ENCODE results near the gene FAM89B. TPM values are rescaled to one million over a fixed set of nuclear protein-coding genes. Genes with fewer than 3 reads are reported as not detected.

FAM89B gene
- total RNA-seq, 1 donor from 2014 or later = 62.4 TPM

GRCh38 chr11:65574109-65574810 lies 1.9 kb downstream of the FAM89B start:
- Histone ChIP-seq H3K36me3 (peaks cover 0 to 2% of the 10 kb centered on the region in 2 donors), H3K4me1 (peaks cover 80% of the 10 kb centered on the region), H3K27ac (peak overlapping the region; percentile 93), H3K27me3 (no peaks in the 10 kb centered on the region), H3K4me3 (peak overlapping the region; percentile 81 to 98), H3K9me3 (no peaks in the 10 kb centered on the region)
- TF ChIP-seq POLR2AphosphoS5 (IDR thresholded peaks at IDR 0.05; ENCODE audit: insufficient read depth in 1 of 2, low read depth in 1 of 2) (peak; percentile 65 to 84), POLR2A (IDR thresholded peaks at IDR 0.05) (no peak), CTCF (IDR thresholded peaks at IDR 0.05) (peak; percentile 76 to 92 (median 84))
- intact Hi-C loops (cut with DNase I) = loop anchor here (5.0 kb wide), 1 partner anchor 38 kb away; the partner anchor contains the start of gene MAP3K11
- no peak for DNase-seq (ENCODE audit: extremely low spot score in 2 of 2)

- DNase-seq (ENCODE audit: extremely low spot score in 2 of 2) = no peak
- TF ChIP-seq POLR2AphosphoS5 (IDR thresholded peaks at IDR 0.05; ENCODE audit: insufficient read depth in 1 of 2, low read depth in 1 of 2) (no peak), POLR2A (IDR thresholded peaks at IDR 0.05) (no peak), CTCF (IDR thresholded peaks at IDR 0.05) (no peak)
- H3K4me1 ChIP-seq = peaks cover 75% of the 10 kb centered on the region
Measured at GRCh38 chr11:65574811-65575567, 2.7 kb downstream of the FAM89B start.

GRCh38 chr11:65575568-65576231 lies 3.4 kb downstream of the FAM89B start, which contains the start of gene EHBP1L1:
Gene EHBP1L1 (plus strand): TSS chr11:65576053. CDS start chr11:65576303, 250 bp downstream.
- H3K36me3 ChIP-seq = peaks cover 1 to 15% of the 10 kb centered on the region in 2 donors
- H3K4me3 ChIP-seq = peak within 1 kb of the TSS; percentile 81 to 98
- TF ChIP-seq POLR2AphosphoS5 (IDR thresholded peaks at IDR 0.05; ENCODE audit: insufficient read depth in 1 of 2, low read depth in 1 of 2) (peak in 1 of 2 donors; percentile 56), POLR2A (IDR thresholded peaks at IDR 0.05) (no peak)
- DNase-seq (ENCODE audit: extremely low spot score in 2 of 2) = no peak
- H3K9me3 ChIP-seq = no peaks in the 10 kb centered on the region
- H3K27me3 ChIP-seq = no peaks in the 10 kb centered on the region
- peak within 1 kb of the TSS; percentile 93 for H3K27ac ChIP-seq
- intact Hi-C loops (cut with DNase I) = no loop called here
- peaks cover 73% of the 10 kb centered on the region for H3K4me1 ChIP-seq

More at GRCh38 chr11:65574811-65575567, 2.7 kb downstream of the FAM89B start:
- peak overlapping the region; percentile 81 to 98 for H3K4me3 ChIP-seq
- peaks cover 0 to 8% of the 10 kb centered on the region in 2 donors for H3K36me3 ChIP-seq
- intact Hi-C loops (cut with DNase I) = loop anchor here (5.0 kb wide), 1 partner anchor 37 kb away; the partner anchor contains the start of gene MAP3K11
- no peaks in the 10 kb centered on the region for H3K27me3 ChIP-seq
- H3K9me3 ChIP-seq = no peaks in the 10 kb centered on the region
- peak overlapping the region; percentile 93 for H3K27ac ChIP-seq

- peak overlapping the region; percentile 93 for H3K27ac ChIP-seq
- H3K36me3 ChIP-seq = peaks cover 3 to 22% of the 10 kb centered on the region in 2 donors
- no peaks in the 10 kb centered on the region for H3K9me3 ChIP-seq
- peak overlapping the region; percentile 81 to 98 for H3K4me3 ChIP-seq
- H3K4me1 ChIP-seq = peaks cover 67% of the 10 kb centered on the region
- intact Hi-C loops (cut with DNase I) = no loop called here
- no peak for DNase-seq (ENCODE audit: extremely low spot score in 2 of 2)
- TF ChIP-seq POLR2A (IDR thresholded peaks at IDR 0.05) (no peak), CTCF (IDR thresholded peaks at IDR 0.05) (no peak), POLR2AphosphoS5 (IDR thresholded peaks at IDR 0.05; ENCODE audit: insufficient read depth in 1 of 2, low read depth in 1 of 2) (no peak)
- H3K27me3 ChIP-seq = no peaks in the 10 kb centered on the region
Measured at GRCh38 chr11:65576232-65576866, 4.0 kb downstream of the FAM89B start.

Measured in vagina (tissue), 2 donors.